PC-3 (cell line): ENCODE measurements around the gene ADARB2. TPM values are rescaled to one million over a fixed set of nuclear protein-coding genes. Genes with fewer than 3 reads are reported as not detected.

ENCODE experiments used
- ATAC-seq: fragments of 200-7000 bp; cut with Tn5 transposase; 2 replicates; pipeline ENCODE4 v1.9.1; 2020; ENCODE audit warnings: mild to moderate bottlenecking, moderate library complexity
- BruUV-seq: library from RNA; stranded (reverse); fragments of 400-500 nt; replicated peaks from 2 replicates; lab custom pipeline; 2021; lab: Mats Ljungman, UMichigan
- CTCF ChIA-PET: fragments of 300-600 bp; sonication (Branson Sonifier 250); formaldehyde crosslinking; loops from one replicate; lab custom pipeline; 2022; ENCODE audit warnings: antibody characterized with exemption; lab: Charles Lee
- POLR2A ChIA-PET: fragments of 300-600 bp; sonication (Branson Sonifier 250); formaldehyde crosslinking; loops from one replicate; lab custom pipeline; 2022; ENCODE audit warnings: antibody characterized with exemption; ENCODE audit not compliant: unreplicated experiment; lab: Charles Lee
- DNase-seq: peaks from one replicate; pipeline ENCODE4 v3.0.0-alpha.2; 2015
- H2AFZ ChIP-seq: fragments of 300-600 bp; sonication (generic); 2 replicates; pipeline ENCODE4 v1.6.0; 2016; ENCODE audit warnings: antibody characterized with exemption, low read length
- H3F3A ChIP-seq: fragments of 300-600 bp; sonication (generic); one replicate; pipeline ENCODE4 v1.6.0; 2017; ENCODE audit warnings: antibody characterized with exemption, low read length, control low read depth, mild to moderate bottlenecking; ENCODE audit not compliant: unreplicated experiment
- H3K27ac ChIP-seq: fragments of 300-600 bp; sonication (generic); 2 replicates; pipeline ENCODE4 v1.5.1; 2016; ENCODE audit warnings: mild to moderate bottlenecking, low read length
- H3K27me3 ChIP-seq: fragments of 300-600 bp; sonication (generic); 2 replicates; pipeline ENCODE4 v1.6.1; 2016; ENCODE audit warnings: low read length, mixed read lengths
- H3K36me3 ChIP-seq: fragments of 300-600 bp; sonication (generic); 2 replicates; pipeline ENCODE4 v1.6.1; 2016; ENCODE audit warnings: low read depth, mixed run types, low read length, mixed read lengths
- H3K4me1 ChIP-seq: fragments of 300-600 bp; sonication (generic); 2 replicates; pipeline ENCODE4 v1.5.1; 2016; ENCODE audit warnings: low read length; ENCODE audit not compliant: insufficient read depth
- H3K4me2 ChIP-seq: fragments of 300-600 bp; sonication (generic); 2 replicates; pipeline ENCODE4 v1.6.0; 2016; ENCODE audit warnings: low read length
- H3K4me3 ChIP-seq: fragments of 300-600 bp; sonication (generic); 2 replicates; pipeline ENCODE4 v1.5.1; 2016; ENCODE audit warnings: mild to moderate bottlenecking, low read length, mixed read lengths
- H3K79me2 ChIP-seq: fragments of 300-600 bp; sonication (generic); 2 replicates; pipeline ENCODE4 v1.6.1; 2017; ENCODE audit warnings: low read length, mixed read lengths
- H3K9ac ChIP-seq: fragments of 300-600 bp; sonication (generic); 2 replicates; pipeline ENCODE4 v1.6.0; 2016; ENCODE audit warnings: mild to moderate bottlenecking, low read length
- H3K9me2 ChIP-seq: fragments of 300-600 bp; sonication (generic); replicated peaks from 2 replicates; pipeline ENCODE4 v1.6.1; 2016; ENCODE audit warnings: mixed run types, low read length, mixed read lengths
- H3K9me3 ChIP-seq: fragments of 300-600 bp; sonication (generic); 2 replicates; pipeline ENCODE4 v1.6.1; 2016; ENCODE audit warnings: low read length, mixed read lengths
- H4K20me1 ChIP-seq: fragments of 300-600 bp; sonication (generic); 2 replicates; pipeline ENCODE4 v1.6.1; 2016; ENCODE audit warnings: low read length, mixed read lengths
- CTCF ChIP-seq: fragments of 300-600 bp; sonication (generic); conservative IDR thresholded peaks from 2 replicates; pipeline ENCODE4 v1.5.1; 2017; ENCODE audit warnings: antibody characterized with exemption, low read depth, mild to moderate bottlenecking, low read length
- EZH2 ChIP-seq: fragments of 300-600 bp; sonication (generic); IDR thresholded peaks from one replicate; pipeline ENCODE4 v1.6.1; 2017; ENCODE audit warnings: antibody characterized with exemption, mild to moderate bottlenecking, low read length; ENCODE audit not compliant: unreplicated experiment
- EZH2phosphoT487 ChIP-seq: fragments of 300-600 bp; sonication (generic); IDR thresholded peaks from 2 replicates; pipeline ENCODE4 v1.6.1; 2018; ENCODE audit warnings: mild to moderate bottlenecking, antibody characterized with exemption, low read length, borderline replicate concordance
- intact Hi-C: fragments of 100-400 bp; cut with micrococcal nuclease; formaldehyde crosslinking; loops from 2 replicates; pipeline ENCODE4 v1.9.0; 2023
- total RNA-seq: library from RNA; depleted of rRNA; stranded (reverse); fragments of >200 nt; gene quantifications from 2 replicates; pipeline ENCODE4 v1.2.3, GENCODE V29; 2014

ADARB2 gene
- total RNA-seq, 1 experiment from 2014 or later, result not detected

- H2AFZ ChIP-seq, result no peak overlapping the region
- no peaks in the 10 kb centered on the region for H3K79me2 ChIP-seq
- no TSS peak for BruUV-seq
- POLR2A ChIA-PET, result interaction anchor here (0.7 kb wide), 1 partner anchor 122 kb away, joined by 4 read pairs; no protein-coding TSS in a partner anchor
- no peaks in the 10 kb centered on the region for H3K9me2 ChIP-seq
- ATAC-seq (no peak), DNase-seq (no peak)
- H3K9me3 ChIP-seq, result no peaks in the 10 kb centered on the region
- no peaks in the 10 kb centered on the region for H4K20me1 ChIP-seq
- intact Hi-C loops, result no loop called here
- H3K27ac ChIP-seq, result no peak overlapping the region
- H3K4me3 ChIP-seq, result no peak overlapping the region
- no peak overlapping the region for H3K9ac ChIP-seq
- CTCF ChIA-PET, result no interaction called here
- H3K36me3 ChIP-seq, result no peaks in the 10 kb centered on the region
- H3K27me3 ChIP-seq, result no peaks in the 10 kb centered on the region
- H3K4me2 ChIP-seq, result no peak overlapping the region
- TF ChIP-seq EZH2phosphoT487, result no peak
- no peak for TF ChIP-seq EZH2
- TF ChIP-seq CTCF, result no peak
- no peaks in the 10 kb centered on the region for H3K4me1 ChIP-seq
- H3F3A ChIP-seq, result no peaks in the 10 kb centered on the region
These were observed 506.6 kb downstream of the ADARB2 start for GRCh38 chr10:1230592-1231275.

- H3K27ac ChIP-seq, result no peak overlapping the region
- no peaks in the 10 kb centered on the region for H3K36me3 ChIP-seq
- no TSS peak for BruUV-seq
- no peak overlapping the region for H2AFZ ChIP-seq
- intact Hi-C loops, result no loop called here
- H4K20me1 ChIP-seq, result no peaks in the 10 kb centered on the region
- no peak for TF ChIP-seq CTCF
- no peak for TF ChIP-seq EZH2
- TF ChIP-seq EZH2phosphoT487, result no peak
- ChIA-PET CTCF (no interaction called here), POLR2A (interaction anchor here (0.7 kb wide), 1 partner anchor 121 kb away, joined by 4 read pairs; no protein-coding TSS in a partner anchor)
- H3K4me3 ChIP-seq, result no peak overlapping the region
- H3K9me3 ChIP-seq, result no peaks in the 10 kb centered on the region
- no peaks in the 10 kb centered on the region for H3K79me2 ChIP-seq
- no peak overlapping the region for H3K4me2 ChIP-seq
- H3K27me3 ChIP-seq, result no peaks in the 10 kb centered on the region
- DNase-seq (no peak), ATAC-seq (no peak)
- H3K4me1 ChIP-seq, result no peaks in the 10 kb centered on the region
- H3K9me2 ChIP-seq, result no peaks in the 10 kb centered on the region
- no peak overlapping the region for H3K9ac ChIP-seq
- no peaks in the 10 kb centered on the region for H3F3A ChIP-seq
These were observed 507.2 kb downstream of the ADARB2 start for GRCh38 chr10:1230138-1230537.

GRCh38 chr10:1229574-1229973 lies 507.8 kb downstream of the ADARB2 start:
- Histone ChIP-seq H4K20me1 (no peaks in the 10 kb centered on the region), H3K27ac (no peak overlapping the region), H3K36me3 (no peaks in the 10 kb centered on the region), H3K4me2 (no peak overlapping the region), H3K9ac (no peak overlapping the region), H3K9me3 (no peaks in the 10 kb centered on the region), H2AFZ (no peak overlapping the region), H3K79me2 (no peaks in the 10 kb centered on the region), H3K9me2 (no peaks in the 10 kb centered on the region), H3K27me3 (no peaks in the 10 kb centered on the region), H3F3A (no peaks in the 10 kb centered on the region), H3K4me3 (no peak overlapping the region), H3K4me1 (no peaks in the 10 kb centered on the region)
- ATAC-seq (no peak), DNase-seq (no peak)
- BruUV-seq, result no TSS peak
- ChIA-PET POLR2A (no interaction called here), CTCF (no interaction called here)
- intact Hi-C loops, result no loop called here
- TF ChIP-seq CTCF (no peak), EZH2phosphoT487 (no peak), EZH2 (no peak)
